Ishikawa (cell line): ENCODE data around the gene ABHD4.

Source experiments
- CEBPB ChIP-seq: IDR thresholded peaks from 2 replicates; pipeline ENCODE4 v1.6.1; 2012
- CREB1 ChIP-seq: IDR thresholded peaks from 2 replicates; pipeline ENCODE4 v1.6.1; 2012; ENCODE audit warnings: low read depth
- EP300 ChIP-seq: IDR thresholded peaks from 2 replicates; pipeline ENCODE4 v1.6.1; 2012; ENCODE audit warnings: borderline replicate concordance
- FOXM1 ChIP-seq: IDR thresholded peaks from 2 replicates; pipeline ENCODE4 v1.6.1; 2012; ENCODE audit warnings: low read depth, borderline replicate concordance
- NFIC ChIP-seq: IDR thresholded peaks from 2 replicates; pipeline ENCODE4 v1.6.1; 2012
- RAD21 ChIP-seq: IDR thresholded peaks from 2 replicates; pipeline ENCODE4 v1.6.1; 2012; ENCODE audit warnings: low read depth
- REST ChIP-seq: IDR thresholded peaks from 2 replicates; pipeline ENCODE4 v1.6.1; 2012; ENCODE audit warnings: low read depth, mild to moderate bottlenecking
- TAF1 ChIP-seq: IDR thresholded peaks from 2 replicates; pipeline ENCODE4 v1.6.1; 2012; ENCODE audit warnings: low read depth, mild to moderate bottlenecking
- TEAD4 ChIP-seq: IDR thresholded peaks from 2 replicates; pipeline ENCODE4 v1.6.1; 2012
- USF1 ChIP-seq: IDR thresholded peaks from 2 replicates; pipeline ENCODE4 v1.6.1; 2012
- YY1 ChIP-seq: IDR thresholded peaks from 2 replicates; pipeline ENCODE4 v1.6.1; 2012; ENCODE audit warnings: low read depth

- TF ChIP-seq TAF1 (no peak), USF1 (no peak), FOXM1 (no peak), CEBPB (no peak), YY1 (no peak), EP300 (no peak), REST (no peak), CREB1 (no peak), NFIC (no peak), RAD21 (no peak), TEAD4 (no peak)
These were observed 48.7 kb upstream of the ABHD4 start for GRCh38 chr14:22549324-22549962.
